Measurements from ENCODE around the gene COG4.

The COG4 gene

DNA sequence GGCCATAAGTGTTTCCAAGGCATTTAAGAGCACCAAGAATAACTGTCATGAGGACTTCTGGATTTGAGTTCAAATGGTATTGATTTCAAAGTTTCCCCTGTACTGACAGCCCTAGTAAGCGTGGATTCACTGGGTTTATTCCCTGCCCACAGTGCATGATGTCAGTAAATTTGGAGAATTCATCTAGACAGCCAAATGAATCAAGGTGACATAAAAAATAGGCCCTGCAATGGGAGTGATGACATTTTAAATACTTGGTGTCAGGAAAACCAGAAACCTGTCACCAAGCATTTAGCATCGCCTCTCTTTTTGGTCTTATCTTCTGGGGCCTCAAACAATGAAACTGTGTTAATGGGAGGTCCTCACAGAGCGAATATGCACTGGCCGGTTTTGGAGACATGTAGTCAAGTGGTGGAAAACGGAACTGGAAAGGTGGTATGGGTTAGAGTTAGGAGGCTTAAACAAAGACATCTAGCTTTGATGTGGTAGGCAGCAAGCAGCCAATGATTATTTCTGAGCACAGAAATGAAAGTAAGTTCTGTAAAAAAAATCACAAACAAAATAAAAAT lies 29.1 kb downstream of the COG4 start:
- Histone ChIP-seq H3K4me3 (ENCODE audit: low read length) (no peak overlapping the region), H3K9ac (ENCODE audit: low read length) (no peak overlapping the region), H3K9me3 (ENCODE audit: insufficient read depth, low read length) (no peaks in the 10 kb centered on the region), H3K36me3 (replicated peaks; ENCODE audit: low read depth, low read length) (peaks cover 40% of the 10 kb centered on the region), H4K20me1 (ENCODE audit: insufficient read depth, low read length) (no peaks in the 10 kb centered on the region), H3K4me1 (ENCODE audit: low read length) (no peaks in the 10 kb centered on the region), H3K27ac (ENCODE audit: low read length) (no peak overlapping the region), H3K79me2 (ENCODE audit: low read length) (no peaks in the 10 kb centered on the region), H3K27me3 (ENCODE audit: low read depth, low read length) (no peaks in the 10 kb centered on the region), H2AFZ (ENCODE audit: low read depth, low read length) (no peak overlapping the region), H3K4me2 (ENCODE audit: low read length) (no peak overlapping the region)
- TF ChIP-seq EZH2phosphoT487 (IDR thresholded peaks at IDR 0.05; ENCODE audit: low read depth): no peak
- TF ChIP-seq, protein P1, sequence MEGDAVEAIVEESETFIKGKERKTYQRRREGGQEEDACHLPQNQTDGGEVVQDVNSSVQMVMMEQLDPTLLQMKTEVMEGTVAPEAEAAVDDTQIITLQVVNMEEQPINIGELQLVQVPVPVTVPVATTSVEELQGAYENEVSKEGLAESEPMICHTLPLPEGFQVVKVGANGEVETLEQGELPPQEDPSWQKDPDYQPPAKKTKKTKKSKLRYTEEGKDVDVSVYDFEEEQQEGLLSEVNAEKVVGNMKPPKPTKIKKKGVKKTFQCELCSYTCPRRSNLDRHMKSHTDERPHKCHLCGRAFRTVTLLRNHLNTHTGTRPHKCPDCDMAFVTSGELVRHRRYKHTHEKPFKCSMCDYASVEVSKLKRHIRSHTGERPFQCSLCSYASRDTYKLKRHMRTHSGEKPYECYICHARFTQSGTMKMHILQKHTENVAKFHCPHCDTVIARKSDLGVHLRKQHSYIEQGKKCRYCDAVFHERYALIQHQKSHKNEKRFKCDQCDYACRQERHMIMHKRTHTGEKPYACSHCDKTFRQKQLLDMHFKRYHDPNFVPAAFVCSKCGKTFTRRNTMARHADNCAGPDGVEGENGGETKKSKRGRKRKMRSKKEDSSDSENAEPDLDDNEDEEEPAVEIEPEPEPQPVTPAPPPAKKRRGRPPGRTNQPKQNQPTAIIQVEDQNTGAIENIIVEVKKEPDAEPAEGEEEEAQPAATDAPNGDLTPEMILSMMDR (IDR thresholded peaks at IDR 0.05; ENCODE audit: low read depth, low read length): no peak

DNA sequence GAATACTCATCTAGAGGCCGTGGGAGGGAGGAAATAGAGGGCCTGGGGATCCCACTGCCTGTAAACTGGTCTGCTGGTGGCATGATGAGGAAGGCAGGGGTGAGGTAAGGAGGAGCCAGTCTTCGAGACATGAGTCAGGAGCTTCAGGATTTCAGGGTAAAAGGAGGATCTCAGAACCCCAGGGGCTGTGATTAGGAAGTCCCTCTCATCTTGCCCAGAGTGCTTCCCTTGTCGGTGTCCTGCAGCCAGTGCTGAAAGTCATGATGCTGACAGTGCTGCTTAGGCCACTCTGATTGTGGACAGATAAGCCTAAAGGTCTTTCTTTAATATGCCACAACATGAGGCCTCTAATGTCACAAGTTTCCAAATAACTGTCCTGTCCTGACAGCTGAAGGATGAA lies 29.6 kb downstream of the COG4 start:
- TF ChIP-seq, protein P1 (IDR thresholded peaks at IDR 0.05; ENCODE audit: low read depth, low read length): no peak
- TF ChIP-seq EZH2phosphoT487 (IDR thresholded peaks at IDR 0.05; ENCODE audit: low read depth): no peak
- H3K27ac ChIP-seq (ENCODE audit: low read length): no peak overlapping the region
- H3K9me3 ChIP-seq (ENCODE audit: insufficient read depth, low read length): no peaks in the 10 kb centered on the region
- no peaks in the 10 kb centered on the region for H3K4me1 ChIP-seq (ENCODE audit: low read length)
- no peaks in the 10 kb centered on the region for H3K27me3 ChIP-seq (ENCODE audit: low read depth, low read length)
- no peak overlapping the region for H3K9ac ChIP-seq (ENCODE audit: low read length)
- no peak overlapping the region for H3K4me3 ChIP-seq (ENCODE audit: low read length)
- no peaks in the 10 kb centered on the region for H3K79me2 ChIP-seq (ENCODE audit: low read length)
- H3K36me3 ChIP-seq (replicated peaks; ENCODE audit: low read depth, low read length): peaks cover 39% of the 10 kb centered on the region
- no peaks in the 10 kb centered on the region for H4K20me1 ChIP-seq (ENCODE audit: insufficient read depth, low read length)
- H3K4me2 ChIP-seq (ENCODE audit: low read length): no peak overlapping the region
- H2AFZ ChIP-seq (ENCODE audit: low read depth, low read length): no peak overlapping the region

DNA sequence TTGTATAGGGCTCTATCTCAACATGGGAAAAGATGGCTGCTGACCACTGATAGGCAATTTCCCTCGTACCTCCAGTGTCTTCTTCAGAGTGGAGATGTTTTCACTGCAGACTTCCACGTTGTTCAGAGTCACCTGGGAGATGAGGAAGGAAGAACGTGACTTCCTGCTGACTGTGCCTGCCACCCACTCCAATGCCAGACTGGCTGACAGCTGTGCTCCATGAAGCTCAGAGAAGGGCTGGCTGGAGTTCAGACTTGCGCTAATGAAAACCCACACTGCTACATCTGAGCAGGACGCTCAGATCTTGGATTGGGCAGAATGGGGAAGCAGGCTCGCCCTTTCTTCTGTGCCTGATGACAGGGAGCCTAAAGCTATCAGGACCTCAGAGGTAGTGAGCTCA lies 33.1 kb downstream of the COG4 start:
- Histone ChIP-seq H4K20me1 (ENCODE audit: insufficient read depth, low read length) (no peaks in the 10 kb centered on the region), H3K9me3 (ENCODE audit: insufficient read depth, low read length) (no peaks in the 10 kb centered on the region), H3K4me2 (ENCODE audit: low read length) (no peak overlapping the region), H3K36me3 (replicated peaks; ENCODE audit: low read depth, low read length) (peaks cover 12% of the 10 kb centered on the region), H2AFZ (ENCODE audit: low read depth, low read length) (no peak overlapping the region), H3K4me1 (ENCODE audit: low read length) (no peaks in the 10 kb centered on the region), H3K9ac (ENCODE audit: low read length) (no peak overlapping the region), H3K27me3 (ENCODE audit: low read depth, low read length) (no peaks in the 10 kb centered on the region), H3K4me3 (ENCODE audit: low read length) (no peak overlapping the region), H3K79me2 (ENCODE audit: low read length) (no peaks in the 10 kb centered on the region), H3K27ac (ENCODE audit: low read length) (no peak overlapping the region)
- TF ChIP-seq, protein P1 (IDR thresholded peaks at IDR 0.05; ENCODE audit: low read depth, low read length): no peak

DNA sequence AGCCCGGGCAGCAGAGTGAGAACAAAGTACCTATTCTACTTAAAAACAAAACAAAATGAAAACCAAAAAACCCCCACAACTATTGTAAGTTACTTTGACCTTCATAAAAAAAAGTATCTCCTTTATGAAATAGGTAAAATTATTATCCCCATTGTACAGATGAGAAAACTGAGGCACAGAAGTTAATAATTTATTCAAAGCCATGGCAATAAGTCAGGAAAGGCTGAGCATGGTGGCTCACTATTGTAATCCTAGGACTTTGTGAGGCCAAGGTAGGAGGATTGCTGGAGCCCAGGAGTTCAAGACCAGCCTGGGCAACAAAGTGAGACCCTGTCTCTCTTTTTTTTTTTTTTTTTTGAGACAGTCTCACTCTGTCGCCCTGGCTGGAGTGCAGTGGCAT lies 38.5 kb downstream of the COG4 start:
- Histone ChIP-seq H3K36me3 (replicated peaks; ENCODE audit: low read depth, low read length) (peaks cover 19% of the 10 kb centered on the region), H2AFZ (ENCODE audit: low read depth, low read length) (no peak overlapping the region), H3K4me1 (ENCODE audit: low read length) (peaks cover 42% of the 10 kb centered on the region), H3K27ac (ENCODE audit: low read length) (no peak overlapping the region), H3K79me2 (ENCODE audit: low read length) (no peaks in the 10 kb centered on the region), H3K4me2 (ENCODE audit: low read length) (no peak overlapping the region), H4K20me1 (ENCODE audit: insufficient read depth, low read length) (no peaks in the 10 kb centered on the region), H3K4me3 (ENCODE audit: low read length) (no peak overlapping the region), H3K9me3 (ENCODE audit: insufficient read depth, low read length) (no peaks in the 10 kb centered on the region), H3K27me3 (ENCODE audit: low read depth, low read length) (no peaks in the 10 kb centered on the region), H3K9ac (ENCODE audit: low read length) (no peak overlapping the region)
- TF ChIP-seq, protein P1 (IDR thresholded peaks at IDR 0.05; ENCODE audit: low read depth, low read length): no peak
- no peak for TF ChIP-seq EZH2phosphoT487 (IDR thresholded peaks at IDR 0.05; ENCODE audit: low read depth)
